T-helper 9 cell (primary cell): ENCODE results near the gene CD52.
"Not testable (repeated sequence)": the region's sequence is repeated elsewhere in the genome, so short reads cannot be mapped to it uniquely, and the experiment has no call there.

Experiments used
- DNase-seq: peaks from one replicate; pipeline ENCODE4 v3.0.0-alpha.2; 2020

Gene CD52

DNA sequence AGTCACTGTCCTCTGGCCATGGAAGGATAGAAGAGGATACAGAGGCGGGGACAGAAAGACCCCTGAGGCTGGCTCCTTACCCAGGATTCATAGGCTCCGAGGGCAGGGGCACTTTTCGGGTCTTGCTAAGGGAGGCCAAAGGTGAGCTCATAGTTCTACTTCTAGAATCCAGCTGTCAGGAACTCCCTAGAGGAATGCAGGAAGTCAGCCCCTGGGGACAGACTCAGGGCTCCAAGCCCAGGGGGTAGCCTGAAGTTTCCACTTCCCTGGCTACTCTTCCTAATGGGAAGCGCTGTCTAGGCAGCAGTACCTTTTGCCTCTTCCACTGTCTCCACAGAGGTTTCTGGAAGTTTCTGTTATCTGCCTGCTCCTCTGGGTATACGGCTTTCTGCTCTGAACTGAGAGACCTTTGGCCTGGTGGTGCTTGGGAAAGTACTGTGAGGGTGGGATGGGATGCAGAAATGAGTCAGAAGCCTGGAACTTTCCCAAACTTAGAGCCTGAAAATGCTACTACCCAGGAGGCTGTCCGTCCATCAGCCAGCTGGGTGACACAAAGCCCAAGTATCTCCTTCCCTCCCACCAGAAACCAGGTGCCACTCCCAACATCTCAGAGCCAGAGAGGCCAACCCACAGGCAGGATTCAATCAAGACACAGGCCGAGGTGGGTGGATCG lies 14.9 kb upstream of the CD52 start:
- DNase-seq, result no peak

- DNase-seq, result no peak
Measured at GRCh38 chr1:26305667-26306289, 12.0 kb upstream of the CD52 start.

- DNase-seq, result peak; percentile 88
Measured at GRCh38 chr1:26306290-26307229, 11.2 kb upstream of the CD52 start, which contains the start of gene UBXN11. Gene UBXN11 (minus strand): TSS chr1:26306636. CDS start chr1:26302883, 3,753 bp downstream.

- no peak for DNase-seq
Measured at GRCh38 chr1:26307363-26307781, 10.4 kb upstream of the CD52 start.

DNA sequence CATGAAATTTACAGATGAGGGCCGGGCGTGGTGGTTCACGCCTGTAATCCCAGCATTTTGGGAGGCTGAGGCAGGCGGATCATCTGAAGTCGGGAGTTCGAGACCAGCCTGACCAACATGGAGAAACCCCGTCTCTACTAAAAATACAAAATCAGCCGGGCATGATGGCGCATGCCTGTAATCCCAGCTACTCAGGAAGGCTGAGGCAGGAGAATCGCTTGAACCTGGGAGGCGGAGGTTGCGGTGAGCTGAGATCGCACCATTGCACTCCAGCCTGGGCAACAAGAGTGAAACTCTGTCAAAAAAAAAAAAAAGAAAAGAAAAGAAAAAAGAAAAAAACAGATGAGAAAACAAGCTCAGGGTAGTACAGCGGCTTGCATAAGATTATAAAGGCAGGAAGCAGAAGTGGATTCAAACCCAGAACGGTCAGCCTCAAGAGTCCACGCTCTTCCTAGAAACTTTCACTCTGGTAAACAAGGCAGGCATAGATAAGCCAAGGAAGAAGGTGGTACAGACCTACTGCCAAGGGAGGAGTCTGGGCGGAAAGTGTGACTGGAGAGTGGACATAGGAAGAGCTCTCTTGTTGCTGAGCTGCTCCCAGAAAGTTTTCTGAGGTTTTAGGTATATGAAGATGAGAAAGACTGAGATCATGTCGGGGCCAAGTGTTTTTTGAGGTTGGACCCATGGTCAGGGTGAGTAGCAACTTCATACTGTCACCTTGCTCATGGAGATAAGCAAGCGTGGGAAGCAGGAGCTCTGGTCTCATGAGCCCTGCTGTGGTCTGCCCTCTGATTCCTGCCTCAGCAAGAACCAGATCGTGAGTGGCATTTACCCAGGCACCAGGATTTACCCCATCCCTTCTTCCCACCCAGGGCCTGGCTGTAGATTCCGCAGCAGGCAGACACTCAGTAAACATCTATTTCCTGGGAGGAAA lies 9.5 kb upstream of the CD52 start:
- not testable (repeated sequence) for DNase-seq

DNA sequence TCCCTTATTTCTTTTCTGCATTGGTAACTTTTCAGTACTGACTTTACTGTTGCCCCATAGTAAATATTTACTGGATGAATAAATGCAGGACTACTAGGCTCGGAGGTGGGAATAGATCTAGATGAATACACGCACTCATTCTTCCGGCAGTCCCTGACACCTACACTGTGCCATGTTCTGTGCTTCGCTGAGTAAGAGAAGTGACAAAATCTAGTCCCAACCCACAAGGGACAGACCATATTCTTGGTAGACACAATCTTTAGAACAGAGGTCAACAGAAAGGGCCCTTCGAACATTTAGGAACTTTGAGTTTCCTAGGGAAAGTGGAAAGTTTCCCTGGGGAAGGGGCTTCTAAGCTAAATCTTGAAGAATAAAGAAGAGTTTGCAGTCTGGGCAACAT lies 3.3 kb upstream of the CD52 start:
- no peak for DNase-seq

DNA sequence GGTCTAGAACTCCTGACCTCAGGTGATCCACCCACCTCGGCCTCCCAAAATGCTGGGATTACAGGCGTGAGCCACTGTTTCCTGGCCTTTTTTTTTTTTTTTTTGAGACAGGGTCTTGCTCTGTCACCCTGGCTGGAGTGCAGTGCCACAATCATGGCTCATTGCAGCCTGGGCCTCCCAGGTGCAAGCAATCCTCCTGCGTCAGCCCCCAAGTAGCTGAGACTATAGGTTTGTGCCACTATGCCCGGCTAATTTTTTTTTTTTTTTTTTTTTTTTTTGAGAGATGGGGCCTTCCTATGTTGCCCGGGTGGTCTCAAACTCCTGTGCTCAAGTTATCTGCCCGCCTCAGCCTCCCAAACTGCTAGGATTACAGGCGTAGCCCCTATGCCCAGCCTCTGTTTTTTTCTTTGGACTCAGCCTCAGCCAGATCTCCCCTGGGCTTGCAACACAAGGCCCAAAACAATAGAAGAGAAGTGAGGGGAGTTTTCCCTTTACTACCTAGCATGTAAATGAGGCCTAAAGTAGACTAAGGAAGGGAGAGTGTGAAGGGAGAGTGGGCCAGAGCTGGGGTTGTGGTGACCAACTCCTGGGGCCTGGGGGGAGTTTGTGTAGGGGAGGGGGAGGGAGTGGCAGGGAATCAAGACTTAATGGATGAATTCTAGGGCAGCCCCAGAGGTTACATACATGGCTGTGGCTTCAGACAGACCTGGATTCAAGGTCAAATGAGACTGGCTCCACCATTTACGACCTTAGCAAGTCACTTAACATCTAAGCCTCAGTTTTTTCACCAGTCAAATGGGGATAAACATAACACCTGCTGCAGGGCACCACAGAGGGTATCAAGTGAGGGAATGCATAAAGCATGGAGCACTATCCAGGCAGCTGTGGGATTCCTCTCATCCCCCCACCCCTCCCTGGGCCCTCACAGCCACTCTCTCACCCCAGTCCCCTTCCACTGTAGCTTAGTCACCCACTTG lies 1.6 kb upstream of the CD52 start:
- DNase-seq, result no peak

GRCh38 chr1:26317146-26317545 lies 612 bp upstream of the CD52 start:
- no peak for DNase-seq

- DNase-seq, result no peak
Measured at GRCh38 chr1:26318338-26319064, 743 bp downstream of the CD52 start.

DNA sequence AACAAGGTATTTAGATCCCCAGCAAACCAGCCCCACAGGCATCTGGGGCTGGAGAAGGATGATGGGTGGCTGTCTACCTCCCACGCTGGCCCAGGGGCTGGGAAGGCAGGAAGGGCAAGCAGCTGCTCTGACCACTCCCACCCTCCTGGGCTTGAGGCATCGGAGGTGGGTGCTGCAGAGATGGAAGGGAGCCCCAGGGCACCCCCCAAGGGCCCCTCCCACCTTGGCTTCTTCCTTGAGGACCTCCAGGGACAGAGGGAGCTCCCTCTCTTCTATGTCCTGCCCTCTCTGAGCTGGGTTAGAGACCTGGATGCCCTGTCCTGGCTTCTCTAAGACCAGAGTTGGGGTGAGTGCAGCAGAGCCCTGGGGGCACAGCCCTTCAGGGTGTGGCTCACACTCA lies 3.1 kb downstream of the CD52 start:
- no peak for DNase-seq

DNA sequence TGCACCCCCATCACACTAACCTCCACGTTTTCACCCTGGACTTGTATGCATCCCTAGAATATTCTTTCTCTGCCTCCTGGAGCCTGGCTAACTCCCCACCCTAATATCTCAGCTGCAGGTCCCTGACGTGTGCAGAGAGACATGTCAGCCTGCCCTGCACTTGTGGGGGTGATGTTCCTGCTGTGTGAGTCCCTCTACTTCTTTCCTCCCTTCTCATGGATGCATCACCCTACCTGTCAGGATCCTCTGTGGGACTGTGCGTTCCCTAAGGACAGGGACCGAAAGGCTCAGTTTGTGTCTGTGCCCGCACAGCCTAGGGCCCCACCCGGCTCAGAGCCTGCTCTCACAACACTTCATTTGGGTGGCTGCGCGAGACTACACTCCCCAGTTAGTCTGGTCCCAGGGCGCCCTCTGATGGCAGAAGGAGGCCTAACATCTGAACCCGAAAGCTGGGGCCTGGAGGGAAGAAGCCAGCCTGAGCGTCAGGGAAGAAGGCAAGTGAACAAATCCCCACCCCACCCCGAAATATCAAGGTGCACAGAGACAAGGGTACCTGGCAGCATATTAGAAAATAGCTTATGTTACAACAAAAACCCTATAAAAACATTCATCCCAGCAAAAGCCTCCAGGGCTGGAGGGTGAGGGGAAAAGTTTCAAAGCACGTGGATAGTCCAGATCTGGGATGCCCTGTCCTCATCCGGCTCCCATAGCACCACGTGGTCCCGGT lies 3.7 kb downstream of the CD52 start:
- peak; percentile 97 for DNase-seq

GRCh38 chr1:26322042-26322331 lies 4.2 kb downstream of the CD52 start:
- no peak for DNase-seq

DNA sequence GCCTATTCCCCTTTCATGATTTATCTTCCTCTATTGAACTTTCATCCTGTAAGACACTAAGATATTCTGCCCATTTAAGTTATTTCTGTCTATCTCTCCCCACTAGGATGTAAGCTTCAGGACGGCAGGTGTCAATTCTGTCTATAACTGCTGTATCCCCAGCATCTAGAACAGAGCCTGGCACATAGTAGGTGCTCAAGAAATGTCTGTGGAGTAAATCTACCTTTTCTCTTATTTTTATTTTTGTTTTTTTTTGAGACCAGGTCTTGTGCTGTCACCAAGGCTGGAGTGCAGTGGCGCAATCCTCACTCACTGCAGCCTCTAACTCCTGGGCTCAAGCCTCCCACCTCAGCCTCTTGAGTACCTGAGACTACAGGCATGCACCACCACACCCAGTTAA lies 5.6 kb downstream of the CD52 start:
- DNase-seq, result no peak

DNA sequence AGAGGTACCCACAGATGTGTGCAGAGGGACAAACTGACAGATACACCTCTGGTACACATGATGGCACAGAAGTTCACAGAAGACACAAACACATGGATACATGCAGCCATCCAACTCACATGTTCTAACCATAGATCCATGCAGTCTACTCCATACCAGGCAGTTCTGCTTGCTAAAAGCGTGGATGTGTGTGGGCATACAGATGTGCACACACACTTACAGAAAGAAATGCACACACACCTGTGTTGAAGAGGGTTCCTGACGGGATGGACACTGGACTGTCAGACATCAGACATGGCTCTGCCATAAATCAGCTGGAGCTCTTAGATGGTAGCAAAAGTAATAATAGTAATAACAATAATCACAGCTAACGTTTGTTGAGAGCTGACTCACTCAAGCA lies 6.8 kb downstream of the CD52 start:
- DNase-seq, result no peak

DNA sequence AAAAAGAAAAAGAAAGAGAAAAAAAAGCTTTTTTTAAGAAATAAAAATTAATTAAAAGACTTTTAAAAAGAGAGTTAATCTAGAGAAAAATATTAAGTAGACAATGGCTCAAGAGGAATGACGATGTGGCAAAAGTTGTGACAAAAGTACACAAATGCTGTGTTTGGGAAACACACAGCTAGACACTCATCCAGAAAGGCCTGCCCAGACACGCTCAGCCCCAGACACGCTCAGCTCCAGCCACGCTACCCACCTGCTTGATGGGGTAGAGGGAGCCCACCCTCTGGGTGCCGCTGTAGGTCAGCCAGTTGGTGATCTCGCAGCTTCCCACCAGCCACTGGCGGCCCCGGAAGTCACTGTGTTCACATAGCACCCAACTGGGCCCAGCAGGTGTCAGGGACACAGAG lies 10.2 kb downstream of the CD52 start:
- DNase-seq, result no peak

DNA sequence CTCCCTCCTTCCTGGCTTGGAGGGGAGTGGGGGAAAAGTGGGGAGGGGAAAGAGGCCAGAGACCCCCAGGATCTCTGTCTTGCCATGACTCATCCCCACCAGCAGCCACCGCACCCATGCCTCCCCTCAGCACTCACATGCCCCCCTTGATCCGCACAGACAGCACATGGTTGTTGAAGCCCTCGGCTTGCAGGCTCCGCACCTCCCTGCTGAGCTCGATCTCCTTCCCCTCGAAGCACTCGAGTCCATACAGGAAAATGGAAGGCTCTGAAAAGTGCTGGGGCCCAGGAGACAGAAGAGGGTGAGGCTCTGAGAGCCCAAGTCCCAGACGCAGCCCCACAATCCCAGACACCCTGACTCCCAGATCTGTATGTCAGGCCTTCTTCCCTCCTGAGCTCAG lies 10.8 kb downstream of the CD52 start:
- DNase-seq, result no peak

DNA sequence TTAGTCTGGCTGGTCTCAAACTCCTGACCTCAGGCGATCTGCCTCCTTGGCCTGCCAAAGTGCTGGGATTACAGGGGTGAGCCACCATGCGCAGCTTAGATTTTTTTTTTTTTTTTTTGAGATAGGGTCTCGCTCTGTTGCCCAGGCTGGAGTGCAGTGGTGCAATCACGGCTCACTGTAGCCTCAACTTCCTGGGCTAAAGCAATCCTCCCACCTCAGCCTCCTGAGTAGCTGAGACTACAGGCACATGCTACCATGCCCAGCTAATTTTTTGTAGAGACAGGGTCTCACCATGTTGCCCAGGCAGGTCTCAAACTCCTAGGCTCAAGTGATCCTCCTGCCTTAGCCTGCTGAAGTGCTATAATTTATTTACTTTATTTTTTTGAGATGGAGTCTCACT lies 11.6 kb downstream of the CD52 start:
- not testable (repeated sequence) for DNase-seq

DNA sequence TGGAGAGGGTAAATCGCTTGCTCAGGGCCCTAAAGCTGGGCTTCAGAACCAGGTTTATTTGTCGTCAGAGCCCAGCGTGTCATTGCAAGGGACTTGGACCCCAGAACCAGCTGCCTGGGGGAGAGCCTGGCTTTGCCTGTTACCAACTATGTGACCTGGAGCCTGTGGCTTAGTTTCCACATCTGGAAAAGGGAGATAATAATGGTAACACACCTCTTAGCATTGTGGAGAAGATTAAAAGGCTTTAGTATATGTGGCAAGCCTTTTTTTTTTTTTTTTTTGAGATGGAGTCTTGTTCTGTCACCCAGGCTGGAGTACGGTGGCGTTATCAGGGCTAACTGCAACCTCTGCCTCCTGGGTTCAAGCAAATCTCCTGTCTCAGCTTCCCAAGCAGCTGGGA lies 12.5 kb downstream of the CD52 start:
- no peak for DNase-seq

- DNase-seq, result not testable (repeated sequence)
Measured at GRCh38 chr1:26333312-26333711, 15.6 kb downstream of the CD52 start.
